Stimulated activated CD4-positive, alpha-beta T cell treated with anti-CD3 and anti-CD28 coated beads, Interleukin-2, amount 100 ng/mL, for 24 hours (primary cell): ENCODE results near the gene FLCN.

Experiments used
- DNase-seq, 2 donors: peaks; one replicate each; pipeline ENCODE4 v3.0.0-alpha.2; 2020

Gene FLCN

GRCh38 chr17:17182598-17183136 lies 54.3 kb downstream of the FLCN start:
- DNase-seq: no peak

GRCh38 chr17:17181666-17182597 lies 55.0 kb downstream of the FLCN start:
- DNase-seq: peak in 1 of 2 donors; percentile 52

GRCh38 chr17:17180741-17181525 lies 56.0 kb downstream of the FLCN start:
- no peak for DNase-seq

GRCh38 chr17:17180141-17180603 lies 56.8 kb downstream of the FLCN start:
- no peak for DNase-seq

GRCh38 chr17:17179371-17179827 lies 57.6 kb downstream of the FLCN start:
- no peak for DNase-seq

DNA sequence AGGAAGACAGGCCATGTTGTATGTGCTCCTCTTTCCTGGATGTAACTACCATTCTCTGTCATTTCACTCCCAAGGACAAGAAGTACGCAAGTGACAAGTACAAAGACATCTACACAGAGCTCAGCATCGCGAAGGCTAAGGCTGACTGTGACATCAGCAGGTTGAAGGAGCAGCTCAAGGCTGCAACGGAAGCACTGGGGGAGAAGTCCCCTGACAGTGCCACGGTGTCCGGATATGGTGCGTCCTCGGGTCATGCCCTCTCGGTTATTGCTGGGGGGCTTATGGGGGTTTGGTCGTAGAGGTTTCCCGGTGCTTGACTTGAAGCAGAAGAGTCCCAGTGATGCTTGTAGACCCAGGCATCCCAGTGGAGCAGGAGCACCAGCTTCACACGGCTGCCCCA lies 59.8 kb downstream of the FLCN start:
- DNase-seq: no peak

DNA sequence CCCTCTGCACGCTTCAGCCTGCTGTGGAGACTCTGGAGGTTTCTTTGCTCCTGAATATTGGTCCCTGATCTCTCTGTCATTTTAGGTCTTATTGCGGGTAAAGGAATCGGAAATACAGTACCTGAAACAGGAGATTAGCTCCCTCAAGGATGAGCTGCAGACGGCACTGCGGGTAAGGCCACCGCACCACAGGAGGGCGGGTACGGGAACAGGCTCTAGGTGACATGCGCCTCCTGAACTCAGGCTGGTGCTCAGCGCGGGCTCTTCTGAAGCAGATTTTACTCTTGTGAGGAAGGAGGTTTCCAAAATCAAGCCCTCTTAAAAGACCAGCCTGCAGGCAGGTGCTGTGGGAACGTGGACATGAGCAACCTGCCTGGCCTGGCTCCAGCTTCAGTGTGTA lies 60.6 kb downstream of the FLCN start:
- DNase-seq: no peak

GRCh38 chr17:17175917-17176316 lies 61.1 kb downstream of the FLCN start:
- no peak for DNase-seq

GRCh38 chr17:17175340-17175739 lies 61.6 kb downstream of the FLCN start:
- DNase-seq: no peak

- DNase-seq: no peak
These were observed 63.0 kb downstream of the FLCN start for GRCh38 chr17:17173921-17174320.

DNA sequence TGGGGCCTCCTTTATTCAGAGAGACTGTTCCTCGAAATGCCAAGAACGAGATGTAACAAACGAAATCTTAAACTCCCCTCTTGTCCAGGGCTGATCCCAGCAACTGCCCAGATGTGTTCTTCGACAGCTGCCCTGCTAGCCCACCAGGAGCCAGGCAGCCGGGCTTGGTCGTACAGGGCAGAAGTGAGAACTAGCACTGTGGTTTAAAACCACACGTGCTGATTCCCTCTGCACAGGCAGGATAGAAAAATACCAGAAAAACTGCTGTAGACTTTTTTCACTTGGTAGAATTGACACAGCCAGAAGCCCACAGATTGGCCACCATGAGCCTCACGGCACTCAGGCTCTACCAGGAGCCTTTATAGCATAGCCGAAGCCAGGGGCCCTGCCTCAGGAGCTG lies 64.0 kb downstream of the FLCN start:
- no peak for DNase-seq

- DNase-seq: no peak
These were observed 64.7 kb downstream of the FLCN start for GRCh38 chr17:17172001-17172939.

DNA sequence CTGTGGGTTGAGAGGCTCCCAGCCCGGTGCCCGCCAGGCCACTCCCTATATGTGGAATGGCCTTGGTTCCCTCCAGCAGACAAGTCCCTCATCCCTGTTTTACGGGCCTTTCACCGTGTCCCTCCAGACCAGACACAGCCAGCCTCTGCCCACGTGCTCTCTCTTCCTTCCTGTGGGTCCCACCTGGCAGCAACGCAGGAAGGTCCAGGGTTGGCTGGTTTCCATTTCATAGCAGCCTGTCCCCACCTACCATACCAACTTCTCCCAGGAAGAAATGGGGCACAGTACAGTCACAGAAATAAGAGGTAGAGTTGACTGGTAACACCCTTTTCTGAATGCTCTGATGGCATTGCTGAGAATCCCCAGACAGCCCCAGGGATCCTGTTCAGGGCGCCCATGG lies 65.8 kb downstream of the FLCN start:
- no peak for DNase-seq

- DNase-seq: no peak
These were observed 66.5 kb downstream of the FLCN start for GRCh38 chr17:17170346-17170985.

DNA sequence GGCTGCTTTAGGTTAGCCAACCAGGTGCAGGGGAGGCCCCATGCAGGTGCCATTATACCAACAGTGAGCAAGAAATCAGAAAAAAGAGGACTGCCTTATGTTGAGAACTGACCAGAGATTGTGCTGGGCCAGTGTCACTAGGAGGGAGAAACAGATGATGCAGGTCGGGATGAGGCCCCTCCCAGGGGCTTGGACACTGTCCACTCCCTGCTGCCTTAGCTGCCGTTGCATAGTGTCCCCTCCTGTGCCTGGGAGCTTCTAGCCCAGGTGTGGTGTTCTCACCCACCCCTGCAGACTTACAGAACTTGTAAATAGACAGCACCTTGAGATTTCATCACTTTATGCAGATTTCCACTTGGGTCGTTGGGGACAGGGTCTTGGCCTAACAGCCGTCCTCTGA lies 67.6 kb downstream of the FLCN start:
- DNase-seq: no peak

DNA sequence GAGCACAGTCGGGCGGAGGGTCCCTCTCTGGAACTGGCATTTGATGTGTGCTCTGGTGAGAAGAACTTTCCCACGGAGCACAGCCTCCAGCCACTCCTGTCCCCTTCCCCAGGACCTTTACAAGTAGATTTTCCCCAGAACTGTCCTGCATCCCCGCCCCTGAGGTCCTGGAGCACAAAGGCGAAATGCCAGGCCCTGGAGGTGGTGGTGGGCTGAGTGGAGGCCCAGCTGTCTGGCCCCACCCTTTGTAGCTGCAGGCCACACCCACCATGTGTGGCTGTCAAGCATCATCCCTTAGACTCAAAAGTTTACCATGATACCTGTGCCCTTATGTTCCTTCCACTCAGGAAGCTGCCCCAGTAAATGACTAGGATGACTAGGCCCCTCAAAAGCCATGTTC lies 68.6 kb downstream of the FLCN start:
- DNase-seq: no peak

DNA sequence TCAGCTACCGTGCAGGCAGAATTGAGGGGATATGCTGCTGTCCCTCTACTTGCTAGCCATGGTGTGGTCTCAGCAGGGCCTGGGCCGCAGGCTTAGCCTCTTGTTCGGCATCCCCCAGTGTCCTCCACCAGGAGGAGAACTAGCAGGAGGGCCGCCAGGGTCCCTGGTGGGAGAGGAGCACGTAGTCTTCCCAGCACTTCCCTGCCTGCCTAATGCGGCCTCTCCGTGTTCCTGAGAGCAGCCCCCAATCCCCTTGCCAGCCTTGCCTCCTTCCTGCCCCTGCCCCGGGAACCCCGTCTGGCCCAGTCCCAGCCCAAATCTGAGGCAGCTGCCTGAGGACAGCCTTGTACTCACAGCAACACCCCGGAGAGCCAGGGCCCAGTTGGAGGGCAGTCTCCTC lies 69.0 kb downstream of the FLCN start:
- no peak for DNase-seq

- DNase-seq: no peak
These were observed 69.6 kb downstream of the FLCN start for GRCh38 chr17:17167356-17167755.

- no peak for DNase-seq
These were observed 70.5 kb downstream of the FLCN start for GRCh38 chr17:17166446-17166845.

- DNase-seq: no peak
These were observed 71.2 kb downstream of the FLCN start for GRCh38 chr17:17165666-17166308.

DNA sequence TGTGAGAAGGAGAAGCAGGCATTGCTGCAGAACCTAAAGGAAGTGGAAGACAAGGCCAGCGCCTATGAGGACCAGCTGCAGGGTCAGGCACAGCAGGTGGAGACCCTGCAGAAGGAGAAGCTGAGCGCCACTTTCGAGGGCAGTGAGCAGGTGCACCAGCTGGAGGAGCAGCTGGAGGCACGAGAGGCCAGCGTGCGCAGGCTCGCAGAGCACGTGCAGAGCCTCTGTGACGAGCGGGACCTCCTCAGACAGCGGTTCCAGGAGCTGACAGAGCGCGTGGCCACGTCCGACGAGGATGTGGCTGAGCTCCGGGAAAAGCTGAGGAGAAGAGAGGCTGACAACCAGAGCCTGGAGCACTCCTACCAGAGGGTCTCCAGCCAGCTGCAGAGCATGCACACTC lies 72.3 kb downstream of the FLCN start:
- DNase-seq: no peak
